Transverse colon (tissue), 4 donors: ENCODE data around the gene ITGA6. TPM values are rescaled to one million over a fixed set of nuclear protein-coding genes. Genes with fewer than 3 reads are reported as not detected.

Experiments
- DNase-seq: peaks from one replicate; pipeline ENCODE4 v3.0.0-alpha.2; 2019
- H3K27ac ChIP-seq, 4 donors: fragments of 200-600 bp; sonication (generic); 2 replicates each; pipeline ENCODE4 v1.5.1; 2016 to 2018; ENCODE audit warnings: inconsistent platforms in 4 of 4
- H3K27me3 ChIP-seq: fragments of 200-600 bp; sonication (generic); 2 replicates; pipeline ENCODE4 v1.5.1; 2017; ENCODE audit warnings: inconsistent platforms
- H3K36me3 ChIP-seq, 4 donors: fragments of 200-600 bp; sonication (generic); 2 replicates each; pipeline ENCODE4 v1.5.1; 2017 to 2019; ENCODE audit warnings: inconsistent platforms in 4 of 4
- H3K4me1 ChIP-seq, 4 donors: fragments of 200-600 bp; sonication (generic); 2 replicates each; pipeline ENCODE4 v1.5.1; 2017 to 2020; ENCODE audit warnings: inconsistent platforms in 4 of 4
- H3K4me3 ChIP-seq, 4 donors: fragments of 200-600 bp; sonication (generic); 1 replicate in 1 of 4; 2 replicates in 3 of 4; pipeline versions ENCODE4 v1.5.1 to v1.6.1; 2017 to 2019; ENCODE audit warnings: inconsistent platforms in 4 of 4
- H3K9me3 ChIP-seq, 2 donors: fragments of 200-600 bp; sonication (generic); 2 replicates each; pipeline ENCODE4 v1.5.1; 2017 to 2019; ENCODE audit warnings: inconsistent platforms in 2 of 2
- CTCF ChIP-seq, 5 experiments: fragments of 200-600 bp in 3 of 5; fragments of 450-650 bp in 2 of 5; sonication (generic) in 3 of 5; IDR thresholded peaks; 1 replicate in 2 of 5; 2 replicates in 3 of 5; pipeline ENCODE4 v1.5.1; 2016 to 2017; ENCODE audit warnings: antibody characterized with exemption in 5 of 5, inconsistent platforms in 3 of 5, mild to moderate bottlenecking in 2 of 5, moderate library complexity in 1 of 5
- EP300 ChIP-seq: sonication (generic); formaldehyde crosslinking; IDR thresholded peaks from one replicate; pipeline ENCODE4 v1.6.1; 2017; ENCODE audit warnings: antibody characterized with exemption, low read depth
- POLR2A ChIP-seq: fragments of 450-650 bp; IDR thresholded peaks from one replicate; pipeline ENCODE4 v1.6.1; 2016; ENCODE audit warnings: antibody characterized with exemption, mild to moderate bottlenecking, moderate library complexity
- POLR2AphosphoS5 ChIP-seq, 3 donors: sonication (generic); formaldehyde crosslinking; IDR thresholded peaks; one replicate each; pipeline ENCODE4 v1.6.1; 2016; ENCODE audit warnings: antibody characterized with exemption in 3 of 3
- WGBS, 2 donors: methylation state at CpG; one replicate each; pipeline ENCODE4 v1.1.5; 2018; ENCODE audit warnings: low coverage in 1 of 2; 5-methylcytosine and 5-hydroxymethylcytosine counted together
- in situ Hi-C, 4 donors: fragments of 200-750 bp; cut with MboI; loops; one replicate each; pipeline versions ENCODE4 v1.15.0 to v1.15.1; 2017; ENCODE audit warnings: low sequenced_read_pairs in 3 of 4, low pct_ligation_motif_present in 1 of 4, low pct_unique_long_range_greater_than_20kb in 1 of 4
- intact Hi-C: fragments of 100-400 bp; cut with DNase I; formaldehyde crosslinking; loops from one replicate; pipeline ENCODE4 v1.15.1; 2023; ENCODE audit warnings: low total_unique reads
- total RNA-seq, 4 donors: library from RNA; depleted of rRNA; stranded (reverse); fragments of >200 nt; gene quantifications; one replicate each; pipeline ENCODE4 v1.1.0, GENCODE V29; 2016

ITGA6 gene
- total RNA-seq, 4 donors from 2014 or later, result 80.4 to 267 (median 207) TPM

- WGBS, 2 donors, result 56 to 67% methylated on average over 5 of the region's 5 CpGs
- no peaks in the 10 kb centered on the region for H3K36me3 ChIP-seq
- in situ Hi-C loops, result no loop called here
- no peak for DNase-seq
- H3K27ac ChIP-seq, result peak overlapping the region; percentile 51 to 70 (median 66)
- no peaks in the 10 kb centered on the region for H3K9me3 ChIP-seq
- TF ChIP-seq POLR2AphosphoS5 (IDR thresholded peaks at IDR 0.05) (peak in 1 of 3 donors; percentile 24), CTCF (IDR thresholded peaks at IDR 0.05) (no peak), EP300 (no peak)
- H3K4me1 ChIP-seq, result peaks cover 13 to 57% (median 26%) of the 10 kb centered on the region in 4 donors
- intact Hi-C loops, result no loop called here
- no peak overlapping the region for H3K4me3 ChIP-seq
- H3K27me3 ChIP-seq, result no peaks in the 10 kb centered on the region
Observed at GRCh38 chr2:172447811-172448493, 20.6 kb downstream of the ITGA6 start.

GRCh38 chr2:172448544-172449267 lies 21.3 kb downstream of the ITGA6 start:
- Histone ChIP-seq H3K4me1 (peaks cover 7 to 53% (median 24%) of the 10 kb centered on the region in 4 donors), H3K9me3 (no peaks in the 10 kb centered on the region), H3K36me3 (no peaks in the 10 kb centered on the region), H3K27me3 (no peaks in the 10 kb centered on the region), H3K27ac (peak overlapping the region; percentile 30 to 70 (median 60)), H3K4me3 (no peak overlapping the region)
- peak; percentile 67 for DNase-seq
- intact Hi-C loops, result no loop called here
- WGBS, 2 donors, result 41 to 54% methylated on average over 3 of the region's 3 CpGs
- no peak for TF ChIP-seq POLR2A
- no peak for TF ChIP-seq EP300
- TF ChIP-seq CTCF (IDR thresholded peaks at IDR 0.05), result no peak
- TF ChIP-seq POLR2AphosphoS5 (IDR thresholded peaks at IDR 0.05), result peak in 1 of 3 donors; percentile 21
- in situ Hi-C loops, result no loop called here

GRCh38 chr2:172449911-172450550 lies 22.6 kb downstream of the ITGA6 start:
- no peak for TF ChIP-seq POLR2AphosphoS5 (IDR thresholded peaks at IDR 0.05)
- TF ChIP-seq CTCF (IDR thresholded peaks at IDR 0.05), result no peak
- TF ChIP-seq EP300, result no peak
- no peak for TF ChIP-seq POLR2A
- 74 to 89% methylated on average over 8 of the region's 8 CpGs for WGBS, 2 donors
- Histone ChIP-seq H3K27ac (no peak overlapping the region), H3K4me1 (peaks cover 7 to 60% (median 33%) of the 10 kb centered on the region in 4 donors), H3K36me3 (no peaks in the 10 kb centered on the region), H3K27me3 (no peaks in the 10 kb centered on the region), H3K4me3 (no peak overlapping the region), H3K9me3 (no peaks in the 10 kb centered on the region)
- in situ Hi-C loops, result loop anchor here in 1 of 4 donors (10.0 kb wide), 1 partner anchor 105 kb away; no protein-coding TSS in a partner anchor
- no peak for DNase-seq
- intact Hi-C loops, result no loop called here

GRCh38 chr2:172451923-172452322 lies 24.5 kb downstream of the ITGA6 start:
- no peak overlapping the region for H3K4me3 ChIP-seq
- H3K9me3 ChIP-seq, result no peaks in the 10 kb centered on the region
- H3K27ac ChIP-seq, result peak overlapping the region in 1 of 4 donors; percentile 56
- TF ChIP-seq POLR2A (no peak), EP300 (no peak), CTCF (IDR thresholded peaks at IDR 0.05) (no peak), POLR2AphosphoS5 (IDR thresholded peaks at IDR 0.05) (no peak)
- no peaks in the 10 kb centered on the region for H3K27me3 ChIP-seq
- intact Hi-C loops (no loop called here), in situ Hi-C loops (loop anchor here in 1 of 4 donors (10.0 kb wide), 1 partner anchor 107 kb away; no protein-coding TSS in a partner anchor)
- H3K4me1 ChIP-seq, result peaks cover 8 to 60% (median 45%) of the 10 kb centered on the region in 4 donors
- DNase-seq, result no peak
- H3K36me3 ChIP-seq, result no peaks in the 10 kb centered on the region
- 73 to 85% methylated on average over 5 of the region's 5 CpGs for WGBS, 2 donors
